Body of pancreas (tissue), 4 donors: ENCODE results near the gene SLC7A7. TPM values are rescaled to one million over a fixed set of nuclear protein-coding genes. Genes with fewer than 3 reads are reported as not detected.

Experiments
- ATAC-seq: fragments of 150-250 bp; one replicate; pipeline ENCODE4 v1.9.1; 2016
- DNase-seq, 4 donors: peaks; one replicate each; pipeline ENCODE4 v3.0.0-alpha.2; 2019
- H3K27ac ChIP-seq, 4 donors: fragments of 200-600 bp; sonication (generic); 1 replicate in 3 of 4; 2 replicates in 1 of 4; pipeline versions ENCODE4 v1.5.1 to v1.6.1; 2016 to 2019; ENCODE audit warnings: mild to moderate bottlenecking in 1 of 4, mixed read lengths in 1 of 4, moderate library complexity in 1 of 4
- H3K27me3 ChIP-seq, 2 donors: fragments of 200-600 bp; sonication (generic); one replicate each; pipeline ENCODE4 v1.6.0; 2016; ENCODE audit warnings: mild to moderate bottlenecking in 1 of 2
- H3K36me3 ChIP-seq, 2 donors: fragments of 200-600 bp; sonication (generic); replicated peaks in 1 of 2; 2 replicates each; pipeline ENCODE4 v1.5.1; 2016; ENCODE audit warnings: low read depth in 2 of 2; ENCODE audit not compliant: insufficient read depth in 1 of 2
- H3K4me1 ChIP-seq: fragments of 200-600 bp; sonication (generic); one replicate; pipeline ENCODE4 v1.6.0; 2016
- H3K4me3 ChIP-seq, 2 donors: fragments of 200-600 bp; sonication (generic); 1 replicate in 1 of 2; 2 replicates in 1 of 2; pipeline ENCODE4 v1.5.1; 2016 to 2019
- H3K9me3 ChIP-seq, 3 donors: fragments of 200-600 bp; sonication (generic); 1 replicate in 2 of 3; 2 replicates in 1 of 3; pipeline ENCODE4 v1.5.1; 2016
- CTCF ChIP-seq, 7 experiments: fragments of 450-650 bp in 4 of 7; fragments of 200-600 bp in 3 of 7; sonication (generic) in 3 of 7; IDR thresholded peaks; one replicate each; pipeline ENCODE4 v1.5.1; 2016 to 2019; ENCODE audit warnings: antibody characterized with exemption in 7 of 7
- POLR2A ChIP-seq, 3 donors: fragments of 450-650 bp; IDR thresholded peaks; one replicate each; pipeline ENCODE4 v1.6.1; 2016; ENCODE audit warnings: antibody characterized with exemption in 3 of 3, mild to moderate bottlenecking in 2 of 3
- WGBS, 2 donors: methylation state at CpG; one replicate each; pipeline ENCODE4 v1.1.5; 2017; 5-methylcytosine and 5-hydroxymethylcytosine counted together
- intact Hi-C: fragments of 100-400 bp; cut with DNase I; formaldehyde crosslinking; loops from one replicate; pipeline ENCODE4 v1.15.1; 2023
- total RNA-seq, 2 donors: library from RNA; depleted of rRNA; stranded (reverse); fragments of >200 nt; gene quantifications; one replicate each; pipeline ENCODE4 v1.1.0, GENCODE V29; 2016

SLC7A7 gene
- total RNA-seq, 2 donors from 2014 or later = 6.9 to 16.6 TPM

- H3K36me3 ChIP-seq = peaks cover 12 to 30% of the 10 kb centered on the region in 2 donors
- no peak overlapping the region for H3K27ac ChIP-seq
- no peak for DNase-seq
- 85 to 92% methylated on average over 8 of the region's 8 CpGs for WGBS, 2 donors
- no peak overlapping the region for H3K4me3 ChIP-seq
- H3K27me3 ChIP-seq = no peaks in the 10 kb centered on the region
- ATAC-seq = no peak
- no peaks in the 10 kb centered on the region for H3K9me3 ChIP-seq
- intact Hi-C loops = no loop called here
- H3K4me1 ChIP-seq = peaks cover 2% of the 10 kb centered on the region
- no peak for TF ChIP-seq POLR2A (IDR thresholded peaks at IDR 0.05)
- no peak for TF ChIP-seq CTCF (IDR thresholded peaks at IDR 0.05)
These were observed 41.8 kb downstream of the SLC7A7 start for GRCh38 chr14:22773162-22774010.

- TF ChIP-seq CTCF (IDR thresholded peaks at IDR 0.05) = no peak
- no peak for TF ChIP-seq POLR2A (IDR thresholded peaks at IDR 0.05)
- Histone ChIP-seq H3K27ac (no peak overlapping the region), H3K9me3 (no peaks in the 10 kb centered on the region), H3K27me3 (no peaks in the 10 kb centered on the region), H3K4me3 (no peak overlapping the region), H3K36me3 (peaks cover 12 to 32% of the 10 kb centered on the region in 2 donors), H3K4me1 (peaks cover 9% of the 10 kb centered on the region)
- intact Hi-C loops = no loop called here
- DNase-seq (no peak), ATAC-seq (no peak)
- 91 to 95% methylated on average over 1 of the region's 1 CpG for WGBS, 2 donors
These were observed 42.5 kb downstream of the SLC7A7 start for GRCh38 chr14:22772725-22773124.

- Histone ChIP-seq H3K9me3 (no peaks in the 10 kb centered on the region), H3K4me1 (peaks cover 21% of the 10 kb centered on the region), H3K27ac (no peak overlapping the region), H3K27me3 (no peaks in the 10 kb centered on the region), H3K4me3 (no peak overlapping the region), H3K36me3 (peaks cover 12 to 32% of the 10 kb centered on the region in 2 donors)
- no peak for TF ChIP-seq CTCF (IDR thresholded peaks at IDR 0.05)
- no peak for TF ChIP-seq POLR2A (IDR thresholded peaks at IDR 0.05)
- intact Hi-C loops = no loop called here
- 71 to 76% methylated on average over 8 of the region's 8 CpGs for WGBS, 2 donors
- no peak for ATAC-seq
- peak in 1 of 4 donors; percentile 13 for DNase-seq
These were observed 44.6 kb downstream of the SLC7A7 start for GRCh38 chr14:22770481-22771187.

- ATAC-seq (no peak), DNase-seq (no peak)
- no peaks in the 10 kb centered on the region for H3K27me3 ChIP-seq
- peaks cover 12 to 31% of the 10 kb centered on the region in 2 donors for H3K36me3 ChIP-seq
- 70 to 74% methylated on average over 2 of the region's 2 CpGs for WGBS, 2 donors
- no peak overlapping the region for H3K27ac ChIP-seq
- H3K9me3 ChIP-seq = no peaks in the 10 kb centered on the region
- peaks cover 28% of the 10 kb centered on the region for H3K4me1 ChIP-seq
- intact Hi-C loops = no loop called here
- TF ChIP-seq CTCF (IDR thresholded peaks at IDR 0.05) = no peak
- no peak for TF ChIP-seq POLR2A (IDR thresholded peaks at IDR 0.05)
- no peak overlapping the region for H3K4me3 ChIP-seq
These were observed 45.9 kb downstream of the SLC7A7 start for GRCh38 chr14:22769369-22769768.
